Measurements from ENCODE around the gene EXTL1. TPM values are rescaled to one million over a fixed set of nuclear protein-coding genes. Genes with fewer than 3 reads are reported as not detected.

The EXTL1 gene
- total and polyA plus RNA-seq, 4 donors = 0.08 to 0.63 (median 0.31) TPM

GRCh38 chr1:26032656-26033357, 11.2 kb downstream of the EXTL1 start:
- no peak for TF ChIP-seq CTCF (IDR thresholded peaks at IDR 0.05; ENCODE audit: control extremely low read depth, extremely low read depth)
- ATAC-seq (ENCODE audit: insufficient read depth, low FRiP score) = no peak
- Histone ChIP-seq H3K9me3 (ENCODE audit: control insufficient read depth in 4 of 4, insufficient read depth in 3 of 4, low read length in 3 of 4) (no peaks in the 10 kb centered on the region), H3K27ac (ENCODE audit: low read depth in 1 of 2, low read length in 1 of 2) (no peak overlapping the region), H3K9ac (ENCODE audit: insufficient read depth in 1 of 2, low read length in 2 of 2) (no peak overlapping the region), H3K4me3 (no peak overlapping the region), H3K4me1 (ENCODE audit: control insufficient read depth in 5 of 5, insufficient read depth in 5 of 5, low read length in 5 of 5) (peaks cover 0 to 12% (median 0%) of the 10 kb centered on the region in 5 donors), H3K36me3 (ENCODE audit: control insufficient read depth in 4 of 4, insufficient read depth in 4 of 4, low read length in 4 of 4) (no peaks in the 10 kb centered on the region), H3K27me3 (ENCODE audit: control insufficient read depth in 3 of 3, insufficient read depth in 3 of 3, low read length in 2 of 3) (no peaks in the 10 kb centered on the region)
- 78 to 81% methylated on average over 12 of the region's 12 CpGs for WGBS, 2 donors
- no peak for DNase-seq

- ATAC-seq (ENCODE audit: insufficient read depth, low FRiP score) (no peak), DNase-seq (no peak)
- no peak overlapping the region for H3K9ac ChIP-seq (ENCODE audit: insufficient read depth in 1 of 2, low read length in 2 of 2)
- H3K9me3 ChIP-seq (ENCODE audit: control insufficient read depth in 4 of 4, insufficient read depth in 3 of 4, low read length in 3 of 4) = no peaks in the 10 kb centered on the region
- no peak for TF ChIP-seq CTCF (IDR thresholded peaks at IDR 0.05; ENCODE audit: control extremely low read depth, extremely low read depth)
- WGBS, 2 donors = 17 to 19% methylated on average over 15 of the region's 15 CpGs
- no peaks in the 10 kb centered on the region for H3K27me3 ChIP-seq (ENCODE audit: control insufficient read depth in 3 of 3, insufficient read depth in 3 of 3, low read length in 2 of 3)
- H3K4me1 ChIP-seq (ENCODE audit: control insufficient read depth in 5 of 5, insufficient read depth in 5 of 5, low read length in 5 of 5) = peaks cover 0 to 12% (median 0%) of the 10 kb centered on the region in 5 donors
- H3K4me3 ChIP-seq = peak overlapping the region; percentile 8
- peak overlapping the region in 1 of 2 donors; percentile 91 for H3K27ac ChIP-seq (ENCODE audit: low read depth in 1 of 2, low read length in 1 of 2)
- H3K36me3 ChIP-seq (ENCODE audit: control insufficient read depth in 4 of 4, insufficient read depth in 4 of 4, low read length in 4 of 4) = no peaks in the 10 kb centered on the region
Measured at GRCh38 chr1:26034504-26035202, 13.1 kb downstream of the EXTL1 start.

GRCh38 chr1:26035203-26035958, 13.8 kb downstream of the EXTL1 start:
- 1% methylated on average over 44 to 60 of the region's 60 CpGs for WGBS, 2 donors

More at GRCh38 chr1:26035203-26035958, 13.8 kb downstream of the EXTL1 start:
- peak; percentile 94 for ATAC-seq (ENCODE audit: insufficient read depth, low FRiP score)
- peak; percentile 94 to 95 (median 95) for DNase-seq
- Histone ChIP-seq H3K27ac (ENCODE audit: low read depth in 1 of 2, low read length in 1 of 2) (peak overlapping the region; percentile 62 to 91), H3K36me3 (ENCODE audit: control insufficient read depth in 4 of 4, insufficient read depth in 4 of 4, low read length in 4 of 4) (no peaks in the 10 kb centered on the region), H3K4me1 (ENCODE audit: control insufficient read depth in 5 of 5, insufficient read depth in 5 of 5, low read length in 5 of 5) (peaks cover 0 to 12% (median 0%) of the 10 kb centered on the region in 5 donors), H3K9me3 (ENCODE audit: control insufficient read depth in 4 of 4, insufficient read depth in 3 of 4, low read length in 3 of 4) (no peaks in the 10 kb centered on the region), H3K4me3 (peak overlapping the region; percentile 57), H3K27me3 (ENCODE audit: control insufficient read depth in 3 of 3, insufficient read depth in 3 of 3, low read length in 2 of 3) (no peaks in the 10 kb centered on the region), H3K9ac (ENCODE audit: insufficient read depth in 1 of 2, low read length in 2 of 2) (peak overlapping the region in 1 of 2 donors; percentile 71)
- TF ChIP-seq CTCF (IDR thresholded peaks at IDR 0.05; ENCODE audit: control extremely low read depth, extremely low read depth) = no peak

Measured in lung (tissue), 12 donors.